HG03457 (cell line): ENCODE data around the gene GPC6.
A peak's percentile ranks its signal among the peaks of the same experiment; 100 is the strongest.

ENCODE experiments used
- ATAC-seq: cut with Tn5 transposase; IDR thresholded peaks from one replicate; pipeline ENCODE4 v1.9.1; 2021; ENCODE audit warnings: moderate number of reproducible peaks; ENCODE audit not compliant: unreplicated experiment

Gene GPC6

DNA sequence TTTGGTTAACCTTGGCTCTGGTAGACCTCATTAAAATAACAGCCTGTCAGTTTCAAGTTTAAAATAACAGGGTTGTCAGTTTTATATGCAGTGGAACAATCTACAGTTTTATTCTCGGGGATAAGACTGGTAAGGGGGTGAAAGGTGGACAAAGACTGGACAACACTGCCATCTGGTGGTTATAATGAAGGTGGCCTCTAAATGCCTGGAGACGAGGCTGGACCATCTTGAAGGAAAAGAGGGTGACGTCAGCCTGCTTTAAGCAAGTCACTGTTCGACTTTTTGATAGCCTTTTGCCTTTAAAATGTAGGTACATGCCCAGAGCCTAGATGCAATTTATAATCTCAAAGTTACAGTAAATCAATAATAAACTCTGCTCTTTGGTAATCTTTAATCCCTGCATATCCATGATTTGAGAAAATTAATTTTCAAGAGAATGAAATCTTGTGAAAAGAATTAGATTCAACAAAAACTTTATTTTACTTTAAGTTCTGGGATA, 1135.9 kb downstream of the GPC6 start:
- peak; percentile 99 for ATAC-seq

DNA sequence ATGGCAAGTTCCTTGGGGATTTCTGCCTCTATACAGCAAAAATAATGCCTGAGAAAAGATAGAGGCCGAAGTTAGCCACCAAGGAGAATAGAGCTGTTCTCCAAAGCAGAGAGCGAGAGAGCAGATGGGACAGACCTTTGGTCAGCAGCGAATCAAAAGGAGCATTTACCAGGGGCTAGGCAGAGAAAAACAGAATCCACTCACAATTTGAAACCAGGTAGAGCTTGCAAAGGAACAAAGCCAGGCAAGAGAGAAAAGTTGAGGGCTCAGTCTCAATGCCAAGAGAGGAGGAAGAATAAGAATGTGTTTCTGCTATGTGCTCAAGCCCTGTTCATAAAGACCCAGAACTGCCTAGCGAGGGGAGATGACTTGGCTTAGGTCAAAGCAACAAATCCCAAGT, 1140.1 kb downstream of the GPC6 start:
- ATAC-seq, result no peak

DNA sequence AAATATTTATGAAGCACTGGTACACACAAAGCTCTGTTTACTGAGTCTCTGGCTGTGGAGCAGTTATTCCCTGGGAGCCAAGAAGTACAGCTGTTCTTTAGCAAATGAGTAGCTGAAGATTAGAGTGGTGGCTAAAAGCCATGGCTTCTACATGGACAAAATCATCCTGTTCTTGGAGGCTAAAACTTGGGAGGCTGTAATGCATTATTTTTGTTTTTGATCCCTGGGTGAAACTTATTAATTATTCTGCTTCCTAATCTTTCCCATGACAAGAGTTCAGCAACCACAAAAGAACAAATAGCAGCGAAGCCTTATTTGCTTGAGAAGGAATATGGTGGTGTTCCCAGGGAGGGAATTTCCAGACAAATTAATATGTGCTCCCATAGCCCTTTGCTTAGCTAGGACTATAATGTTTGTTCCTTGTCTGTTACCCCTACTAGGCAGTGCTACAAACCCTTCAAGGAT, 1143.4 kb downstream of the GPC6 start:
- ATAC-seq, result no peak

DNA sequence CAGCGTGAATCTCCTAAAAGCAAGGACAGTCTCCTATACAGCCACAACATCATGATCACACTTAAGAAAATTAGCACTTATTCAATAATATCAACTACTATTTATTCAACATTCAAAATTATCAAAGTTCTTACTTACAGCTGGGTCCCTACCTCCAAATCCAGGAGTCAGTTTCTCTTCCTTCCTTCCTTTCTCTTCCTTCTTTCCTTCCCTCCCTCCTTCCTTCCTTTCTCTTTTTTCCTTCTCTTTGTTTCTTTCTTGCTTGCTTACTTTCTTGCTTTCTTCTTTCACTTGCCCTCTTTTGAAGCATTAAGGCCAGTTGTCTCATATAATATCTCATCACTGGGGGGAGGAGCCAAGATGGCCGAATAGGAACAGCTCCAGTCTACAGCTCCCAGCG, 1145.2 kb downstream of the GPC6 start:
- no peak for ATAC-seq

DNA sequence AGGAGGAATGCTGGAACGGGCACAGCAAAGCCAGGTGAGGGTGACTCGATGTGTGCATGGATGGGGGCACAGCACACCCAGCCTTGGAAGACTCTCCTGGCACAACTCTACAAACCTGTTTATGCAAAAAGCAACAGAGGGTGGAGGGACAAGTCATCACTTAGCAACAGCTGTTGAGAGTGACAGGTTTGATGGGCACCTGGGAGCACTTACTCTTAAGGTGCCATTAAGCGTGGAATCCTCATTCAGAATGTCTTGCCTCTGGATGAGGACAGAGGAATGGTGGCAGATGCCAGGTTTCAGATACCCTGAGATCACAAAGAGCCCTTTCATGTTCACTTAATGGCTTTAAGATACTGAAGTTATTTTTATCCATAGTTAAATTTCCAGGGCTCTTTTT, 1155.9 kb downstream of the GPC6 start:
- ATAC-seq, result no peak

DNA sequence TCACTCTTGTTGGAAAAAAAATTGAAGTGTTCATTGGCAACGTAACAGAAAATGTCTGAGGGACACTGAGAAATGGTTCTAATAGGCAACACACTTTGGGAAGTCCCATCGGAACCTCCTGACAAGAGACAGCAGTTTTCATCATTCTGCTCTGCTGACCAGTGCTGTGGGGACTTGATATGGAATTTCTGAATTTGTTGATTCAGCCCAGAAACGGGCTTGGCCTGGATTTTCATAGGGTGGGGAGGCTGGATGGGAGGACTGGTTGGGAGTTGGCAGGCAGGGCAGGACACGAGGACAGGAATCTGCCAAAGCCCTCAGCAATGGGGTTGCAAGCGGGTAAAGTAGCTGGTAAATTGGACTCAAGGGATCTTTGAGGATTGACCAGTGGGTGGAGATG, 1156.4 kb downstream of the GPC6 start:
- ATAC-seq, result no peak

DNA sequence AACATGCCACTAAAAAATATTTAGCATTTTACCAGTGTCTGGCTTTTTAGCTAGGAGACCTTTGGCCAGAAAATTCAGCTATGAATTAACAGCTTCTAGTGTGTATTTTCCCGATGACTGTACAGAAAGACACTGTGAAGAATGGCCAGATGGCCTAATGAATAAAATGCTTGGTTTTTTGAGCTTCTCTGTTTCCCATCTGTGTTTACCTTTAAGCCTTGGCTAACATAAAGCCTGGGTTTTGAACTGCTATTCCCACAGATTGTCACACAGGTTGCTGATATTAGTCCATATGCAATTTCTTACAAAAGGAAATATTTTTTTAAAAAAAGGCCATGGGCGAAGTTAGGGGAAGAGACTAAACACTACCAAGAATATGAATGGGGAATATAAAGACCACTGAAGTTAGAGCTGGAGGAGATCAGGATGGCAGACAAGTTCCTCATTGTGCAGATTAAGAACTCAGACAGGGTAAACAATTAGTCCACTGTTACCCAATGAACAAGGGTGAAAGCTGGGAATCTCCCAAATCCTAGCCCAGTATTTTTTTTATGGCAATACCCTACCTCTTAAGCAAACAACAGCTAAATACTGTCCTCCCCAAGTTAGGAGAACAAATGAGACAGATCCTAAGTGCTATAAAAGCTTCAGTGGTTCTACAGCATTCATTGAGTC, 1157.8 kb downstream of the GPC6 start:
- ATAC-seq, result no peak

DNA sequence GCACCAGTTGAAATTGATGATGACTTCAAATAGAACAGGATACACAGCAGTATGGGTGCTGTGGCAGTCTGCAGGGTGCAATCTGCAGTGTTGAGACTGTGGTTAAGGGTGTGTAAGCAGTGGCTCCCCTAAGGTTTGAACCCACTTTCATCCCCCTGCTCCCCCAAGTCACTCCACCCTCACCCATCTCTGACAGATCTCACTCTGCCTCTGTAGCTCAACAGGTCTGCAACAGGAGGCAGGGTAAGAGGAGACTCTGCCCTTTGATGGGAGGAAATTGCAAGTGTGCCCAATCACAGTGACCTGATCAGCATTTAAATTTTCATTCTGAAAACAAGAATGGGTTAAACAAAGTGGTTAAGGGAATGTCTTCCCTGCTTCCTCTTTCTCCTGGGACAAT, 1160.4 kb downstream of the GPC6 start:
- ATAC-seq, result no peak

DNA sequence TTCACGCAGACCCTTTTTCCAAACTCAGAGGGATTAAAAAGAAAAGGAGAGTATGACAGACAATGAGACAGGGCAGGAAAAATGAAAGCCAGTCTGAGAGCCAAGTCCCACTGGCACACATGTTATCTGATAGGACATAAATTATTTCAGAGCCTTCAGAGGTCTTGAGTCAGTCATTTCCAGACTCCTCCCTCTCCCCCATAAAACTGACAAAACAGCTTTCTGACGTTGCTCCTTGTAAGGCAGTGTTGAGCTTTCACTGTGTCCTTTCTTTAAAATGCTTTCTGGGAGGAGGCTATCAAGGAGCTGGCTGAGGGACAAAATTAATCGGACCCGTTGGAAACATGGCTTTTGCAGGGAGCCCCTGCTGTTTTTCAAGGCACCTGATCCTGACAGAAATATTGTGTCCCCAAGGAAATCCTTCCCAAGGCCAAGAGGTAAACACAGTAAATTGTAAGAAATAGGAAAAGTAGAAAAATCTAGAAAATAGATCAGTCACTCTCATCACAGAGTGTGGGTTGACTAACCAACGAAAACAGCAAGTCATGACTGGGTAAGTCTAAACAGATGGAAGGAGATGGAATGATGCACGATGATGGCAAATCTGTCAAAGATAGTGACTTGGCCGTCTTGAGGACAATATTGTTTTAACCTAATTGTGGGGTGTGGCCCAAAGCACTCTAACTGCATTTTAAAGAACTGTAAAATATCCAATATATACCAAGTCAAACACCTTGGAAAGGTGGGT, 1163.2 kb downstream of the GPC6 start:
- ATAC-seq, result no peak

DNA sequence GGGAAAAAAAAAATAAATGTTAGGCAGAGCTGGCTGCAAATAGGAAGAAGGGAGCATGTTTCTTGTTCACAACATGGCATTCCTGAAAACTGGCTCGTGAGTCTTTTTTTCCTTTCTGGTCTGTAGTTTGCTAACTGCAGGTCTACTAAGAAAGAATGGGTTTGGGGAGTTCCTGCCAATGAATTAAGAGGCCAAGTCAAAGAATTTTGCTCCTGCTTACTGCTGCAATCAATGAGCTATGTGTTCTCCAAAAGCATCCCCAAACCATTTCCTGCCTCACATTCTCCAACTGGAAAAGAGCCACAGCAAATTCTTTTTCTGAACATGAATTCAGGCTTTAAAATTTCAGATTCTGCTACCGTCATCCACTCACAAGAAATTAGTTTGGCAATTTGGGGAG, 1164.3 kb downstream of the GPC6 start:
- ATAC-seq, result no peak

DNA sequence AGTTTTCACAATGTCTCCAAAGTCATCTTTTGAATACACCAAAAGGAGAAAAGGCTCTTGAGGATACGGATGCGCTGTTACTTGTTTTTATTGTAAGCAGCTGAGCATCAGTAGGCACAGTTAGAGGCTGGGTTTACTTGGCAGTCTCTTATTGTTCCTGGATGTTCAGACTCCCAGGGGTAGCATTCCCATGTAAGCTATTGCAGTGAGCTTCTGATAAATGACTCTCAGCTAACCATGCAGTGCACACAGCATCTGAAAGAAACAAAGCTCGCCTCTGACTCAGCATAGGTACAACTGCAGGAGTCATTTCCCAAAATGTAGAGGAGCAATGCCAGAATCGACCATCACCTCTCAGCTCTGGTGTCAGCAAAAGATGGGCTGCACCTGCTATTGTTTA, 1168.1 kb downstream of the GPC6 start:
- ATAC-seq, result no peak

DNA sequence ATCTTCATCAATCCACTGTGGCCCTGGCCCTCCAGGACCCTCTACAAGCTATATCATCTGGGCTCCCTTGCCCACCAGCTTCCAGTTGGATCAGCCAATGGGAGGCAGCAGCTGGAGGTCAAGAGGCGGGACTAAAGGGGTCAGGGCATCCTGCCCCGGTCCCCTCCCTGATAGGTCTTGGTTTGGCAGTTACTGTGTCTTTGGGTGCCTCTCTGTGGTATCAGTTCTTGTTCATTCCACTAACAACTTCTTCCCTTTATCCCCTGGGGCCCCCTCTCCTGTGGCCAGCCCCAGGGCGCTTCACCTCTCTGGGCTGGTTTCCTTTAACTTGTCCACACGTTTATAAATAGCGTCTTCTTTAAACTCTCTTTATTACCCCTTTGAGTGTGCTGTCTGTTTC, 1169.3 kb downstream of the GPC6 start:
- no peak for ATAC-seq

DNA sequence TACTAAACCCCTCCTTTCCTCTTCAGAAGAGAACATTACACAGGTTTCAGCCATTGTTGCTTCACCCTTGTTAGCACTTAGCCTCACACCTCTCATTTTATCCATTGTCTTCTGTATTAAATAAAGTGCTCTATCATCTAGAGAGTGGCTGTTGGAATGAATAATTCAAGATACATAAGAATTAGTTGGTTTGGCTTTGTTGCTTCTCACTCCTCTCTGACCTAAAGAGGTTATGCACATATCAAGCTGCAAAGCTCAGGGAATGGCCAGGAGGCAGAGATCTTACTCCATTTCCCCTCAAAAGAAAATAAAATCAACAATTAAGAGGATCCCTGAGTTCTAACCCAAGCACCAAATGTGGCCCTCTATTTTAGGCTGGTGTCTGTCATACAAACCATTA, 1173.2 kb downstream of the GPC6 start:
- no peak for ATAC-seq

DNA sequence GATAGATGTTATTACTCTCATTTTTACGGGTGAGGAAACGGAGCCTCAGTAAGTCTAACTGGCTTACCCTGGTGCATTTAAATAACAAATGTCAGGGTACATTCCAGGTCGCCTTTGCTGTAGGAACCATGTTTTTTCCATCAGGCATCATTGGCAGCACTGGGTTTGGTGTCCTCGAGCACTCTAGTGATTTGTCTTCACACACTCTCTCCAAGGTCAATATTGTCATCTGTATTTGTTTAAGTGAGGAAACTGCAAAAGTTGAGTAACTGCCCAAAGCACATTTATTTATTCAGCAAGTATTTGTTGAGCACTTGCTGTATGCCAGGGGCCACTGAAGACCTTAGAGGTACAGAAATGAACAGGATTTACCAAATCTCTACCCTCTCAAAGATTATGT, 1174.3 kb downstream of the GPC6 start:
- no peak for ATAC-seq

DNA sequence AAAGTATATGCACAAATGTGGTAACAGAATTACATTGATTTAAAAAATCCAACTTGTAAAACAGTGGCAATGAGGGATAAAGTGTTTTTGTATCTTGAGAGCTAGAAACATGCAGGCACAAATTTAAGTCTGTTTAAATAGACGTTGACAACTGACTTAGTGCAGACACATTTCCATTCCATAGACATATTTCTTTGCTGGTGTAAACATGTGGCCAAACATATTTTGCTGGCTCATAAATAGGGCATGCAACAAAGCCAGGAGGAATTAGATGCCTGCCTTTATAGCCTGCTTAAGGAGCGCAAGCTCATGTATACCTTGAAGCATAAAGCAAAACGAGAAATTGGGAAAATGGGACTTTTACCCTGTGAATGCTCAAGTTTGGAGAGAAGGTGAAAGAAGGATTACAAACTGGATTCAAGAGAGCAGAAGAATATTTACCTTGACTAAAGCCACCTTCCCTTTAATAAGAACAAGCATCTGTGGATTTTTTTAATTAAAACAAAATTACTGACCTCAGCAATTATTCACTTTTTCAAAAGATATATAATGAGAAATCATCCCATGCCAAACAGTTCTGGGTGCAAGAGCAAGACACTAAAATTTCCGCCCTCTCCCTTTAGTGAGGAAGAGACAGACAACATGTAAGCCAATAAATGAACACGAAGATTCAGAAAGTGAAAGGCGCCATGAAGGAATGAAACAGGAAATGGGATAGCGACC, 1181.9 kb downstream of the GPC6 start:
- no peak for ATAC-seq

DNA sequence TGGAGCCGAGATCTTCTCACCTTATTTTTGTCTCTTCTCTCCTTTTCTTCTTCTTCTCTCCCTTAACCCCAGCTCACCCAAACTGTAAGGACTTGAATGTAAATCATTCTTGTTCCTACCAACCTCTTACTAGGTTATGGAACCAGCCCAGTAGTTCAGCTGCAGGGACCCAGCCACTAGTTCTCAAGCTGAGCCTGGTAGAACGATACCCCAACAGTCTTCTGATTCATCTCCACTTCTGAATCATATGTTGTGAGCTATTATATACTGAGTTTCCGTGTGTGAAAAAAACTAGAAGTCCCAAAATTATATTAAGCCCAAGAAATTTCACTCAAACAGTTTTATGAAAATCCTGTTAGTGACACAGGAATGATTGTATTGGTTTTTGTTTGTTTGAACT, 1185.1 kb downstream of the GPC6 start:
- no peak for ATAC-seq

DNA sequence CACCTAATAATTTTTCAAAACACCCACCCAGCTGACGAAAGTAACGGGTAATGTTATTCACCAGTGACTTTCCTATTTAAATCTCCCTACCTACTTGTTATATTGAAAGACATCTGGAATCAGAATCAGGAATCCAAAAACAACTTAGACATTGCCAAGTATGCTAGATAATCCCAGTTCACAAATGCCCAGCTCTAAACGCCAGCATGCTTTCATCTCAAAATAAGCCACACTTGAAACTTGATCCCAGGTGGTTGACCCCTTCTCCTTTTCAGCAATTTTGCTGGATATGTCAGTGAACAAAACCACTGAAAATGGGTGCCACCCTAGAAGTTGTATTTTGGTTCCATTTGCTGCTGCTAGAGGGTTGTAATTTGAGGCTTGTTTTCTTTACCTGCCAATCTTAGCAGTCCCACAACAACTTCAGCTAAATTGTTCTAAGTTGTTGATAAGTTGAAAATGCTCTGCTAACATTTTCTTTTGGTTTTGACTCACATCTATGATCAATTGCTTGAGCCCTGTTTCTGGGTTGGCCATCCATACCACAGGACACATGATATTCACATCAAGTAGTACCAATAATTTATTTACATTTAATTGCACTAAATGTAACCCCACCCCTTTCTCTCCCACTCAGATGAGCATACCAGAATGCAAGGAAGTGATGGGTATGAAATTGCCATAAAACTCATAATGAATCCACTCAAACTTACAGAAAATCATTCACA, 1186.4 kb downstream of the GPC6 start:
- ATAC-seq, result no peak

DNA sequence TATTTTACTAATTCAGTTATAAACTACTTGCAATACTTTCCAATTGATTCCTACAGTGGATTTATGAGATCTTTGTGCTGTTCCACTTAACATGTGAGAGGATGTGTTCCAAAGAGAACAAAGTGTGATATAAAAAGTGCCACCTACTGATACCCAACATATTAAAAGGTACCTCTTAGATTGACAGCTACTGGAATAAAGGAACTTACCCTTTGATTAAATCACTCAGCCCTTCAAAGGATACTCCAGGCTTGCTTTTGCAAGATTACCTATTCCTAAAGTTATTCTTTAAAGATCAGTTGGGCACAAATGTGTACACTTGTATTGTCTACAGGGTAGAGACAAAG, 1187.0 kb downstream of the GPC6 start:
- no peak for ATAC-seq

DNA sequence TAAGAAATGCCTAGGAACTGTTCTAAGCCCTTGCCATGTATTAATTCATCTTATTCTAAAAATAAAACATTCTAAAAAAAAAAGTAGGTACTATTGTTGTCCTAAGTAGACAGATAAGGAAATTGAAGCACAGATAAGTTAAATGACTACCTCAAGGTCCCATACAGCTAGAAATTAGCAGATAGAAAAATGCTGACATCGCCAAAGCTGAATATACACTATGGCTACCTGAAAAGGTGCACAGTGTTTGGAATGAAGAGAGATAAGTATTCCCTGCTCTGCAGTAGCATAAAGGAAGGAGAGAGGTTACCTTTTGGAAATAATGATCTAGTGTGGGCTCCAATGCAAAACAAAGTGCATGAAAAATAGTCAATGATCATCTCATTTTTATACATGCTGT, 1187.5 kb downstream of the GPC6 start:
- no peak for ATAC-seq

DNA sequence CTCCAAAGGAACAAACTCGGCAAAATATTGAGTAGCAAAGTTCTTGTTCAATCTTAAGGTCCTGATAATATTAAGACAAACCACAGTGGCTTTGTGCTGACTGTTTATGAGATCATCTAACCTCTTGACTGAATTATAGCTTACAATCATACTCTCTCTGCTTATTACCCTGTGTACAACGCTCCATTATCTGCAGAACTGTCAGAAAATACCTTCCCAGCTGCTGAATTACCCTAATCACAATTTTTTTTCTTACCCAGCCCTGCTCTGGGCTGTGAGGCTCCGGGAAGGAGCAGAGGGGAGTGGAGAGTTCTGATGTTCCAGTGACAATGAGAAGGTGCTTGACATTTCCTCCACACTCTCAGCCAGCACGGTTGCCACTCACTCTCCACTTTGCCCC, 1188.1 kb downstream of the GPC6 start:
- ATAC-seq, result no peak

DNA sequence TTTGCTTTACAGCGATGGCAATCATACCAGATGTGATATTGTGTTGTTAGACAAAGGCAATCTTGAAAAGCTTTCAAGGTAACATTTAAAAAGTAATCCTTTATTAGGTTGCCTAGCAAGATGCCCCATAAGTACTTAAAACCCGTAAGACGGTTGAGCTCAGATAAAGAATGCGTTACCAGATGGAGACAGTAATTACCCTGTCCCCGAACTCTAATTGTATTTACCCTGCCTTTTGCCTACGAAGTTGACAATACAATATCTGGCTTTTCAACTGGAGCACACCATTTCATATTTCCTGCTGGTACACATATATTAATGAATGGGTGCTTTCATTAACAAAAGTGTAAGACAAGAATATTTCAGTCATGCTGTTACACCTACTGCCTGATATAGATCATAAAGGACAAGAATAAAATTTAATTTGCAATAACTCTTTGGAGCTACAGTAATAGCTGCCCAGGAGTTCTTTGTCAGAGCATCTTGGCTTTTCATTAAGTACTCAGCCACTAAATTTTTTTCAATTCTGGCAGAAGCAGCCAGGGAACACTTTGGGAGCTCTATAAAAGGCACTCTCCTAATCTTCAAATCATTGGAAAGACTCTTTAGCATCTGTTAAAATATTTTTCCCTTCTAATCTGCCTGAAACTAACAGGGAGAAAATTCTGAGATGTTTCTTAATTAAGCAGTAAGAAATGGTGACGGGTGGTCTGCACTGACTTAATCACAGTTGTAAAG, 1189.1 kb downstream of the GPC6 start:
- no peak for ATAC-seq
